Adrenal gland (tissue), 12 donors: ENCODE results near the gene ELAC1. TPM values are rescaled to one million over a fixed set of nuclear protein-coding genes. Genes with fewer than 3 reads are reported as not detected.

ENCODE experiments used
- DNase-seq, 7 donors: peaks; one replicate each; pipeline ENCODE4 v3.0.0-alpha.2; 2019 to 2020
- H3K27ac ChIP-seq, 5 donors: fragments of 200-600 bp; sonication (generic) in 4 of 5; 1 replicate in 3 of 5; 2 replicates in 2 of 5; pipeline versions ENCODE4 v1.5.1 to v1.8.0; 2016 to 2020; ENCODE audit warnings: mild to moderate bottlenecking in 1 of 5
- H3K27me3 ChIP-seq: fragments of 200-600 bp; 2 replicates; pipeline ENCODE4 v1.8.0; 2021
- H3K36me3 ChIP-seq, 2 donors: fragments of 200-600 bp; replicated peaks in 1 of 2; 1 replicate in 1 of 2; 2 replicates in 1 of 2; pipeline versions ENCODE4 v1.5.1 to v1.8.0; 2018 to 2022
- H3K4me1 ChIP-seq, 2 donors: fragments of 200-600 bp; replicated peaks in 1 of 2; 1 replicate in 1 of 2; 2 replicates in 1 of 2; pipeline versions ENCODE4 v1.5.1 to v1.8.0; 2018 to 2021
- H3K4me3 ChIP-seq, 4 donors: fragments of 200-600 bp; sonication (generic) in 3 of 4; one replicate each; pipeline ENCODE4 v1.5.1; 2016 to 2018
- H3K9me3 ChIP-seq, 3 donors: fragments of 200-600 bp; sonication (generic) in 1 of 3; replicated peaks in 1 of 3; 1 replicate in 2 of 3; 2 replicates in 1 of 3; pipeline versions ENCODE4 v1.5.1 to v1.8.0; 2016 to 2021
- CTCF ChIP-seq, 6 experiments: fragments of 450-650 bp in 4 of 6; fragments of 200-600 bp in 2 of 6; sonication (generic) in 1 of 6; IDR thresholded peaks; 1 replicate in 5 of 6; 2 replicates in 1 of 6; pipeline versions ENCODE4 v1.5.1 to v1.8.0; 2016 to 2021; ENCODE audit warnings: antibody characterized with exemption in 6 of 6, mild to moderate bottlenecking in 2 of 6, moderate library complexity in 1 of 6
- POLR2A ChIP-seq, 2 donors: fragments of 450-650 bp; IDR thresholded peaks; one replicate each; pipeline ENCODE4 v1.6.1; 2017; ENCODE audit warnings: antibody characterized with exemption in 2 of 2, mild to moderate bottlenecking in 2 of 2, moderate library complexity in 1 of 2
- WGBS, 4 donors: extraction: QIAGEN DNeasy Blood & Tissue Kit in 2 of 4; methylation state at CpG; one replicate each; pipeline versions ENCODE4 v1.1.5 to v1.1.7; 2013 to 2017; 5-methylcytosine and 5-hydroxymethylcytosine counted together
- intact Hi-C, 2 donors: fragments of 100-400 bp; cut with DNase I; formaldehyde crosslinking; loops; one replicate each; pipeline versions ENCODE4 v1.14.1 to v1.15.0; 2022 to 2023
- polyA plus RNA-seq, 3 donors: library from polyadenylated mRNA; stranded (reverse); fragments of 200-250 nt in 2 of 3; fragments of 350-450 nt in 1 of 3; fragmentation: Illumina TruSeq in 1 of 3; extraction: RNeasy Lipid Tissue Mini Kit (QIAGEN cat#74804) in 1 of 3; gene quantifications; one replicate each; pipeline ENCODE4 v1.2.3, GENCODE V29; 2013 to 2014
- small RNA-seq, 2 donors: library from RNA; depleted of rRNA; stranded (forward); fragments of <200 nt; gene quantifications; one replicate each; pipeline ENCODE3, GENCODE V24; 2016
- total RNA-seq, 9 donors: library from RNA; depleted of rRNA in 4 of 9; stranded (reverse); fragments of >200 nt in 4 of 9; fragments of 120-200 nt in 1 of 9; fragmentation: NEBNext Ultra II Directional in 1 of 9; extraction: Animal tissue kit (Norgen Biotek cat#: 25700) in 1 of 9; gene quantifications; one replicate each; pipeline versions ENCODE4 v1.1.0 to v1.2.4, GENCODE V29; 2013 to 2023
- donor health status: healthy with polysubstance abuse.
- donor health status: Bipolar disorder and iron deficiency.
- donor health status: DM: yes; HTN: yes; CAD: no.
- donor health status: DM: no; HTN: no; CAD: no.
- donor health status: DM: no; HTN: no; CAD: no.
- donor health status: DM: yes; HTN: yes; CAD: no.

Gene ELAC1
- total and polyA plus RNA-seq, 12 donors, result 6.5 to 20.0 (median 11.7) TPM

GRCh38 chr18:51037230-51037629 lies 69.4 kb downstream of the ELAC1 start:
- Histone ChIP-seq H3K4me3 (no peak overlapping the region), H3K27ac (no peak overlapping the region), H3K27me3 (no peaks in the 10 kb centered on the region), H3K4me1 (peaks cover 26 to 85% of the 10 kb centered on the region in 2 donors), H3K9me3 (no peaks in the 10 kb centered on the region), H3K36me3 (peaks cover 0 to 6% of the 10 kb centered on the region in 2 donors)
- WGBS, 4 donors, result 53 to 67% (median 64%) methylated on average over 2 of the region's 2 CpGs
- intact Hi-C loops, result no loop called here
- no peak for TF ChIP-seq CTCF (IDR thresholded peaks at IDR 0.05)
- no peak for TF ChIP-seq POLR2A (IDR thresholded peaks at IDR 0.05)
- DNase-seq, result no peak

Small RNA genes lying within 50 kb of the gene (small RNA-seq; reads per million reads assigned to genes)
- gene RF00019, result 0 reads per million in 2 donors

Other genes with a start within 250 kb of the ELAC1 start
- 1 to 10 TPM; 1.1 to 9.4 (median 3.8) TPM for gene MRO, start 148.0 kb upstream of the ELAC1 start, total RNA-seq
- gene MRO, start 148.0 kb upstream of the ELAC1 start, polyA plus RNA-seq, result 1 to 10 TPM in 2 of 3 donors, under 1 TPM in 1; 0.67 to 5.0 (median 2.3) TPM
- gene ME2, start 88.9 kb upstream of the ELAC1 start, total RNA-seq, result 10 to 100 TPM; 34.8 to 81.4 (median 62.6) TPM
- gene ME2, start 88.9 kb upstream of the ELAC1 start, polyA plus RNA-seq, result 100 to 1,000 TPM in 1 of 3 donors, 10 to 100 TPM in 2; 17.9 to 133 (median 20.4) TPM
- gene SMAD4, start 62.2 kb downstream of the ELAC1 start, total RNA-seq, result 100 to 1,000 TPM in 4 of 9 donors, 10 to 100 TPM in 5; 72.8 to 151 (median 91.6) TPM
- 10 to 100 TPM in 2 of 3 donors, 1 to 10 TPM in 1; 9.0 to 82.2 (median 11.2) TPM for gene SMAD4, start 62.2 kb downstream of the ELAC1 start, polyA plus RNA-seq
- 10 to 100 TPM; 25.7 to 38.9 (median 31.7) TPM for gene MEX3C, start 229.6 kb downstream of the ELAC1 start, total RNA-seq
- gene MEX3C, start 229.6 kb downstream of the ELAC1 start, polyA plus RNA-seq, result 10 to 100 TPM in 1 of 3 donors, 1 to 10 TPM in 2; 7.0 to 33.7 (median 8.7) TPM